ENCODE measurements around the gene DKC1. TPM values are rescaled to one million over a fixed set of nuclear protein-coding genes. Genes with fewer than 3 reads are reported as not detected.
A peak's percentile ranks its signal among the peaks of the same experiment; 100 is the strongest.

DKC1 gene
- total RNA-seq, 1 donor from 2014 or later, result 46.8 TPM

DNA sequence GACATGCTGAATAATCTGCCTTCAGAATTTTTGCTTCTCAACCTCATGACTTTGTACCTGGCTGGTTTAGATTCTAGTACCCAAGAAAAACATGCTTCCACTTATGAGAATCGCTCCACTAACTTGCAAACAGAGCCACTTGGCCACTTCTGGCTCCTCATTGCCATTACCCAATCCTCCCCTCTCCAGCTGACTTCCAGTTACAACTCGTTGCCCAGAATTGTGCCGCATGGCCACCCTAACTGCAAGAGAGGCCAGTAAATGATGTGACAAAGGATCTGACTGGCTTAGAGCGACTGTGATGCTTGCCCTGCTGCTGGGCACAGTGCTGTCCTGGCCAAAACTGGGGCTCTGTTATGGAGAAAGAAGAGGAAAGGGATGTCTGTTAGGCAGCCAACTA, 4.0 kb upstream of the DKC1 start:
- Mint-ChIP-seq H3K27ac (ENCODE audit: unreplicated experiment) (no peak overlapping the region), H3K4me3 (ENCODE audit: unreplicated experiment) (no peak overlapping the region), H3K9me3 (ENCODE audit: unreplicated experiment) (no peaks in the 10 kb centered on the region)

GRCh38 chrX:154761977-154762536, 607 bp upstream of the DKC1 start:
- H3K4me1 Mint-ChIP-seq (ENCODE audit: low read depth, unreplicated experiment), result peaks cover 10% of the 10 kb centered on the region
- no peak for TF ChIP-seq CTCF (IDR thresholded peaks at IDR 0.05; ENCODE audit: partially characterized antibody, unreplicated experiment)

More for the DNA sequence above, 4.0 kb upstream of the DKC1 start:
- Mint-ChIP-seq H3K27me3 (ENCODE audit: unreplicated experiment) (peaks cover 1% of the 10 kb centered on the region), H3K4me1 (ENCODE audit: low read depth, unreplicated experiment) (peaks cover 10% of the 10 kb centered on the region), H3K36me3 (ENCODE audit: unreplicated experiment) (no peaks in the 10 kb centered on the region)
- no peak for DNase-seq
- no peak for TF ChIP-seq CTCF (IDR thresholded peaks at IDR 0.05; ENCODE audit: partially characterized antibody, unreplicated experiment)

GRCh38 chrX:154774622-154775021, 12.0 kb downstream of the DKC1 start:
- no peaks in the 10 kb centered on the region for H3K9me3 Mint-ChIP-seq (ENCODE audit: unreplicated experiment)
- H3K27ac Mint-ChIP-seq (ENCODE audit: unreplicated experiment), result no peak overlapping the region
- peaks cover 3% of the 10 kb centered on the region for H3K27me3 Mint-ChIP-seq (ENCODE audit: unreplicated experiment)
- H3K36me3 Mint-ChIP-seq (ENCODE audit: unreplicated experiment), result peaks cover 3% of the 10 kb centered on the region
- no peaks in the 10 kb centered on the region for H3K4me1 Mint-ChIP-seq (ENCODE audit: low read depth, unreplicated experiment)
- DNase-seq, result no peak
- H3K4me3 Mint-ChIP-seq (ENCODE audit: unreplicated experiment), result no peak overlapping the region
- no peak for TF ChIP-seq CTCF (IDR thresholded peaks at IDR 0.05; ENCODE audit: partially characterized antibody, unreplicated experiment)

More at GRCh38 chrX:154761977-154762536, 607 bp upstream of the DKC1 start:
- no peaks in the 10 kb centered on the region for H3K36me3 Mint-ChIP-seq (ENCODE audit: unreplicated experiment)
- H3K27ac Mint-ChIP-seq (ENCODE audit: unreplicated experiment), result peak overlapping the region; percentile 99
- DNase-seq, result no peak
- peaks cover 4% of the 10 kb centered on the region for H3K27me3 Mint-ChIP-seq (ENCODE audit: unreplicated experiment)
- peak overlapping the region; percentile 92 for H3K4me3 Mint-ChIP-seq (ENCODE audit: unreplicated experiment)
- no peaks in the 10 kb centered on the region for H3K9me3 Mint-ChIP-seq (ENCODE audit: unreplicated experiment)

DNA sequence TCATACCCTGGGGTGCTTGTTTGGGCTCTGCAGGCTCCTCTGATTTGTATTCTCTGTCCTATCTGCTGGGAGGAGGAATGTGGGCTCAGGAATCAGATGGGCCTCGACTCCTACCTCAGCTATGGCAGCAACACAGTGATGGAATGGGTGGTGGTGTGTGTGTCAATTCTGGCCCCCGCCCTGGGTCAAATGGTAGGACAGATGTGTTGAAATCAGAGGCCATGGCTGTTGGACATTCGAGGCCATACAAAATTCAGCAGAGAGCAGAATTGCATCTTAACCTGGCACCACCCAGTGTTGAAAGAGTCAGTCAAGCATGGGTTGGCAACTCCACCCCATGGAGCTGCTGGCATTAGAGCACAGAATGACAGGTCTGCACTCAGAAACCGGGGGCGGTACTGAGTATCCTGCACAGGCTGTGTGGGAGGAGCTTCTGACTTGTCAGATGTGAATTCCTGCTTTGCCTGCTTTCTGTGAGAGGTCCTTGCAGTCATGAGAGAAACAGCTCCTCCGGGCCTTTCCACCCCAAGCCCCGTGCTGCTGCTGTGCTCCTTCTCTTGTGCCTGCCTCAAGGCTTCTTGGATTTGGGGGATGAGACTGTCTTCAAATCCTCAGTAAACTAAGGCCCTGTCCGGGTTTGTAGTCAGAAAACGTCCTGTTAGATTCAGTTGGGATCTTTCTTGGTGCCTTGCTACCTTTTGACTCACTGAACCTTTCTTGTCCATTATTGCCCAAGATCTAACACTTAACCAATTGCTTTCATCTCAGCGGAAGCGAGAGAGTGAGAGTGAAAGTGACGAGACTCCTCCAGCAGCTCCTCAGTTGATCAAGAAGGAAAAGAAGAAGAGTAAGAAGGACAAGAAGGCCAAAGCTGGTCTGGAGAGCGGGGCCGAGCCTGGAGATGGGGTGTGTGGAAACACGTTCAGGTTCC, 13.0 kb downstream of the DKC1 start:
- H3K27ac Mint-ChIP-seq (ENCODE audit: unreplicated experiment), result no peak overlapping the region
- peaks cover 3% of the 10 kb centered on the region for H3K27me3 Mint-ChIP-seq (ENCODE audit: unreplicated experiment)
- no peak for DNase-seq
- H3K9me3 Mint-ChIP-seq (ENCODE audit: unreplicated experiment), result no peaks in the 10 kb centered on the region
- H3K4me3 Mint-ChIP-seq (ENCODE audit: unreplicated experiment), result no peak overlapping the region
- no peak for TF ChIP-seq CTCF (IDR thresholded peaks at IDR 0.05; ENCODE audit: partially characterized antibody, unreplicated experiment)
- no peaks in the 10 kb centered on the region for H3K4me1 Mint-ChIP-seq (ENCODE audit: low read depth, unreplicated experiment)
- peaks cover 3% of the 10 kb centered on the region for H3K36me3 Mint-ChIP-seq (ENCODE audit: unreplicated experiment)

DNA sequence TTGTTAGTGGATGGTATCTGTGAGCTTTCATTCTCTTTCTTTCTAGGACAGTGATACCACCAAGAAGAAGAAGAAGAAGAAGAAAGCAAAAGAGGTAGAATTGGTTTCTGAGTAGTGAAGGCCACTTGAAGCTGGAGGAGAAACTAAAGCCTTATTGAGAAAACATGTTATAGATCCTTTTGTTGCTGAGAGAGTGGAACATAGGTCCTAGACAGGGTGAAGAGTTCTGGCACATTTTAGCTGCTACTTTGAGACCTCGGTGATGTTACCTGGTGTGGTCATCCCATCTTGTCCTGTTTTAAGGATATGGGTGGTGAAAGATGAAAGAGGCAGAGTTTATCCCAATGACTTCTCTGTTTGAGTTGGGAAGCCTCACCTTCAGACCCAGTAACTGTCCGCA, 14.1 kb downstream of the DKC1 start:
- H3K27me3 Mint-ChIP-seq (ENCODE audit: unreplicated experiment), result peaks cover 3% of the 10 kb centered on the region
- no peak overlapping the region for H3K4me3 Mint-ChIP-seq (ENCODE audit: unreplicated experiment)
- DNase-seq, result no peak
- H3K4me1 Mint-ChIP-seq (ENCODE audit: low read depth, unreplicated experiment), result no peaks in the 10 kb centered on the region
- H3K9me3 Mint-ChIP-seq (ENCODE audit: unreplicated experiment), result no peaks in the 10 kb centered on the region
- no peak for TF ChIP-seq CTCF (IDR thresholded peaks at IDR 0.05; ENCODE audit: partially characterized antibody, unreplicated experiment)
- no peak overlapping the region for H3K27ac Mint-ChIP-seq (ENCODE audit: unreplicated experiment)
- H3K36me3 Mint-ChIP-seq (ENCODE audit: unreplicated experiment), result peaks cover 3% of the 10 kb centered on the region
